HepG2 (cell line): ENCODE results near the gene TPGS1. TPM values are rescaled to one million over a fixed set of nuclear protein-coding genes. Genes with fewer than 3 reads are reported as not detected.

Experiments
- ATAC-seq: fragments of 200-7000 bp; cut with Tn5 transposase; 3 replicates; pipeline ENCODE4 v1.9.1; 2020; ENCODE audit warnings: mild to moderate bottlenecking, moderate library complexity
- BruUV-seq: library from RNA; stranded (reverse); fragments of 400-500 nt; replicated peaks from 2 replicates; lab custom pipeline; 2021; lab: Mats Ljungman, UMichigan
- CTCF ChIA-PET: fragments of 300-600 bp; formaldehyde crosslinking; extraction: SDS; loops from one replicate; lab custom pipeline; 2021; ENCODE audit warnings: low total read pairs, inconsistent platforms, low intra/inter-chr PET ratio; lab: Yijun Ruan, JAX
- POLR2A ChIA-PET: fragments of 350-600 bp; sonication (Branson Sonifier 250); formaldehyde crosslinking; loops from one replicate; lab custom pipeline; 2020; ENCODE audit warnings: antibody characterized with exemption, inconsistent platforms; lab: Yijun Ruan, JAX
- DNase-seq: peaks from one replicate; pipeline ENCODE4 v3.0.0-alpha.2; 2015; ENCODE audit warnings: low spot score
- FAIRE-seq: peaks from 3 replicates; lab custom pipeline; 2011; peaks lifted over from hg19 to GRCh38; lab: Jason Lieb, UNC
- H2AFZ ChIP-seq: one replicate; pipeline ENCODE4 v1.6.1; 2011; ENCODE audit warnings: low read length, inconsistent platforms
- H3K27ac ChIP-seq: fragments of 300-600 bp; 3 replicates; pipeline ENCODE4 v1.8.0; 2011; ENCODE audit warnings: mixed run types, mild to moderate bottlenecking, mixed read lengths, low read length, inconsistent platforms; ENCODE audit not compliant: insufficient read depth; ENCODE audit errors: extremely low read length
- H3K27me3 ChIP-seq, 2 experiments: fragments of 200-600 bp in 1 of 2; 2 replicates in 1 of 2; 3 replicates in 1 of 2; pipeline versions ENCODE4 v1.6.0 to v1.8.0; 2011; ENCODE audit warnings: low read length in 2 of 2, mild to moderate bottlenecking in 2 of 2, moderate library complexity in 2 of 2, inconsistent platforms in 1 of 2; ENCODE audit not compliant: insufficient read depth in 2 of 2, control insufficient read depth in 1 of 2
- H3K36me3 ChIP-seq, 2 experiments: fragments of 200-600 bp in 1 of 2; replicated peaks in 1 of 2; 2 replicates in 1 of 2; 3 replicates in 1 of 2; pipeline versions ENCODE4 v1.5.1 to v1.8.0; 2011; ENCODE audit warnings: low read length in 2 of 2, inconsistent platforms in 1 of 2; ENCODE audit not compliant: insufficient read depth in 2 of 2, control insufficient read depth in 1 of 2
- H3K4me1 ChIP-seq: 2 replicates; pipeline ENCODE4 v1.5.1; 2012; ENCODE audit warnings: low read length, inconsistent platforms; ENCODE audit not compliant: insufficient read depth
- H3K4me2 ChIP-seq: 2 replicates; pipeline ENCODE4 v1.6.0; 2011; ENCODE audit warnings: low read depth, low read length, inconsistent platforms
- H3K4me3 ChIP-seq, 3 experiments: fragments of 200-600 bp in 1 of 3; sonication (generic), shearing (Covaris generic) in 1 of 3; replicated peaks in 1 of 3; 2 replicates each; pipeline ENCODE4 v1.5.1; 2011 to 2016; ENCODE audit warnings: low read length in 3 of 3, inconsistent platforms in 2 of 3, low read depth in 2 of 3, mild to moderate bottlenecking in 2 of 3, control low read depth in 1 of 3, mixed read lengths in 1 of 3; ENCODE audit not compliant: insufficient read depth in 1 of 3
- H3K79me2 ChIP-seq: one replicate; pipeline ENCODE4 v1.6.1; 2011; ENCODE audit warnings: low read length, inconsistent platforms; ENCODE audit not compliant: insufficient read depth
- H3K9ac ChIP-seq: 2 replicates; pipeline ENCODE4 v1.6.0; 2011; ENCODE audit warnings: mild to moderate bottlenecking, low read depth, low read length, inconsistent platforms; ENCODE audit not compliant: insufficient read depth
- H3K9me3 ChIP-seq: 2 replicates; pipeline ENCODE4 v1.5.1; 2012; ENCODE audit warnings: mild to moderate bottlenecking, low read length
- H4K20me1 ChIP-seq: 2 replicates; pipeline ENCODE4 v1.6.0; 2011; ENCODE audit warnings: inconsistent platforms, mild to moderate bottlenecking, low read length, moderate library complexity; ENCODE audit not compliant: insufficient read depth
- ELF4 ChIP-seq: sonication (generic); formaldehyde crosslinking; IDR thresholded peaks from 2 replicates; pipeline ENCODE4 v1.5.0; 2020; ENCODE audit warnings: missing genetic modification reagents, mild to moderate bottlenecking, moderate library complexity, borderline replicate concordance
- HOXA3 ChIP-seq: sonication (generic); formaldehyde crosslinking; IDR thresholded peaks from 2 replicates; pipeline ENCODE4 v1.5.0; 2020; ENCODE audit warnings: missing genetic modification reagents
- RAD51 ChIP-seq: fragments of 450-650 bp; IDR thresholded peaks from 2 replicates; pipeline ENCODE4 v1.6.1; 2016; ENCODE audit warnings: borderline replicate concordance
- RBAK ChIP-seq: sonication (generic); formaldehyde crosslinking; IDR thresholded peaks from 2 replicates; pipeline ENCODE4 v1.5.1; 2020; ENCODE audit warnings: mild to moderate bottlenecking, missing genetic modification reagents
- SALL1 ChIP-seq: sonication (generic); formaldehyde crosslinking; IDR thresholded peaks from 2 replicates; pipeline ENCODE4 v1.8.0; 2022; ENCODE audit warnings: mild to moderate bottlenecking, missing genetic modification reagents
- TOE1 ChIP-seq: sonication (generic); formaldehyde crosslinking; IDR thresholded peaks from 2 replicates; pipeline ENCODE4 v1.4.0; 2020; ENCODE audit warnings: mild to moderate bottlenecking, missing genetic modification reagents
- ZMYM2 ChIP-seq: sonication (generic); formaldehyde crosslinking; IDR thresholded peaks from 2 replicates; pipeline ENCODE4 v1.8.0; 2022; ENCODE audit warnings: mild to moderate bottlenecking, missing genetic modification reagents
- ZNF282 ChIP-seq: fragments of 450-650 bp; IDR thresholded peaks from 2 replicates; pipeline ENCODE4 v1.6.1; 2018; ENCODE audit not compliant: partially characterized antibody
- ZNF33B ChIP-seq: sonication (generic); formaldehyde crosslinking; IDR thresholded peaks from 2 replicates; pipeline ENCODE4 v1.5.1; 2020; ENCODE audit warnings: mild to moderate bottlenecking, missing genetic modification reagents
- ZNF737 ChIP-seq: sonication (generic); formaldehyde crosslinking; IDR thresholded peaks from 2 replicates; pipeline ENCODE4 v1.5.0; 2020; ENCODE audit warnings: missing genetic modification reagents, mild to moderate bottlenecking, borderline replicate concordance
- ZSCAN29 ChIP-seq: sonication (generic); formaldehyde crosslinking; conservative IDR thresholded peaks from 2 replicates; pipeline ENCODE4 v1.4.0; 2020; ENCODE audit warnings: mild to moderate bottlenecking, missing genetic modification reagents
- WGBS: methylation state at CpG from one replicate; pipeline ENCODE4 v1.1.6; 2017; ENCODE audit warnings: low lambda C conversion rate; 5-methylcytosine and 5-hydroxymethylcytosine counted together
- in situ Hi-C: cut with HindIII; loops from 2 replicates; pipeline ENCODE4 v1.10.0; 2017; ENCODE audit warnings: low pct_unique_long_range_greater_than_20kb; ENCODE audit not compliant: extremely low pct_ligation_motif_present
- intact Hi-C: fragments of 100-400 bp; cut with micrococcal nuclease; formaldehyde crosslinking; loops from one replicate; pipeline ENCODE4 v1.10.0; 2022; ENCODE audit not compliant: unreplicated experiment
- polyA plus RNA-seq, 8 experiments: library from polyadenylated mRNA; depleted of rRNA in 3 of 8; stranded (reverse) in 7 of 8; unstranded in 1 of 8; fragments of >200 nt; fragmentation: Illumina TruSeq in 4 of 8; extraction: Trizol in 4 of 8; gene quantifications; 2 replicates each; pipeline versions ENCODE4 v1.2.1 to v1.2.3, GENCODE V29; 2011 to 2016; ENCODE audit warnings: low read depth in 4 of 8, missing spikeins in 1 of 8, mixed read lengths in 1 of 8; ENCODE audit not compliant: insufficient read depth in 1 of 8
- total RNA-seq, 5 experiments: library from RNA; depleted of rRNA; stranded (reverse); fragments of >200 nt; fragmentation: Illumina TruSeq; extraction: Trizol; gene quantifications; 2 replicates each; pipeline ENCODE4 v1.2.3, GENCODE V29; 2016; ENCODE audit warnings: low read depth in 1 of 5
- TF ChIP-seq, protein P1 (sequence below): sonication (generic); formaldehyde crosslinking; IDR thresholded peaks from 2 replicates; pipeline ENCODE4 v1.5.1; 2020; ENCODE audit warnings: missing genetic modification reagents, mild to moderate bottlenecking, borderline replicate concordance
- TF ChIP-seq, protein P2 (sequence below): sonication (generic); formaldehyde crosslinking; IDR thresholded peaks from 2 replicates; pipeline ENCODE4 v1.9.0; 2021; ENCODE audit warnings: missing genetic modification reagents, borderline replicate concordance
- TF ChIP-seq, protein P3 (sequence below), 2 experiments: sonication (generic) in 1 of 2; formaldehyde crosslinking in 1 of 2; IDR thresholded peaks; 2 replicates each; pipeline versions ENCODE4 v1.4.0 to v1.6.1; 2018 to 2020; ENCODE audit warnings: missing genetic modification reagents in 2 of 2, borderline replicate concordance in 1 of 2, low read depth in 1 of 2, mild to moderate bottlenecking in 1 of 2, missing biosample characterization in 1 of 2

Gene TPGS1
- total and polyA plus RNA-seq, 2 of the 13 experiments (the other 11 are each of a cell fraction or from before 2014, with no cell fraction given) = 1.1 to 6.2 TPM

DNA sequence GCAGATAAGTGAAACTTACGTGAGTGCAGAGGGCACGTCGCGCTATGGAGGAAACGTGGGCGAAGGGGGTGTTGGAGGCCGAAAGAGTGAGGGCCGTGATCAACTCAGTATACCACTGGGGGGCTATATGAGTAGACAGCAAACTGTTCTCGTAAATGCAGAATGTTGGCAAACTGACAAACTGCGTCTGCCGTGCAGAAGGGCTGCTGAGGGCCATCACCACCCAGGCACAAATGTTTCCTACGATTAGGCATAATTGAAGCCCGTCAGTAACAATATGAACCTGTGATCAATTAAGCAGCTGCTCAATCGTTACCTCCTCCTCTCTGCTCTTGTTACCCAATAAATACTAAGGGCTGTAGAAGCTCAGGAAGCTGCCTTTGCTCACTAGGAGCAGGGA is 28.3 kb upstream of the TPGS1 start:
- Histone ChIP-seq H3K27ac (no peak overlapping the region), H3K27me3 (peaks cover 5 to 23% of the 10 kb centered on the region in 2 experiments; a peak in 4 of 5 replicates), H4K20me1 (no peaks in the 10 kb centered on the region; the same call in 1 of the 2 replicates), H3K79me2 (no peaks in the 10 kb centered on the region), H2AFZ (no peak overlapping the region), H3K4me2 (no peak overlapping the region), H3K9ac (no peak overlapping the region), H3K4me1 (peaks cover 12% of the 10 kb centered on the region; the same call in 1 of the 2 replicates), H3K36me3 (no peaks in the 10 kb centered on the region), H3K4me3 (no peak overlapping the region), H3K9me3 (peaks cover 4% of the 10 kb centered on the region; the same call in 1 of the 2 replicates)
- FAIRE-seq (no peak), DNase-seq (no peak), ATAC-seq (no peak)
- no TSS peak for BruUV-seq
- intact Hi-C loops = no loop called here
- in situ Hi-C loops = no loop called here
- no peak for TF ChIP-seq ZSCAN29
- TF ChIP-seq, protein P1, sequence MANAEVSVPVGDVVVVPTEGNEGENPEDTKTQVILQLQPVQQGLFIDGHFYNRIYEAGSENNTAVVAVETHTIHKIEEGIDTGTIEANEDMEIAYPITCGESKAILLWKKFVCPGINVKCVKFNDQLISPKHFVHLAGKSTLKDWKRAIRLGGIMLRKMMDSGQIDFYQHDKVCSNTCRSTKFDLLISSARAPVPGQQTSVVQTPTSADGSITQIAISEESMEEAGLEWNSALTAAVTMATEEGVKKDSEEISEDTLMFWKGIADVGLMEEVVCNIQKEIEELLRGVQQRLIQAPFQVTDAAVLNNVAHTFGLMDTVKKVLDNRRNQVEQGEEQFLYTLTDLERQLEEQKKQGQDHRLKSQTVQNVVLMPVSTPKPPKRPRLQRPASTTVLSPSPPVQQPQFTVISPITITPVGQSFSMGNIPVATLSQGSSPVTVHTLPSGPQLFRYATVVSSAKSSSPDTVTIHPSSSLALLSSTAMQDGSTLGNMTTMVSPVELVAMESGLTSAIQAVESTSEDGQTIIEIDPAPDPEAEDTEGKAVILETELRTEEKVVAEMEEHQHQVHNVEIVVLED = no peak
- TF ChIP-seq ZNF737 (CRISPR knock-in tag) = no peak
- TF ChIP-seq ZNF33B (CRISPR knock-in tag) = no peak
- TF ChIP-seq RBAK = no peak
- no peak for TF ChIP-seq ZMYM2 (CRISPR knock-in tag)
- no peak for TF ChIP-seq SALL1 (CRISPR knock-in tag)
- TF ChIP-seq, protein P2, sequence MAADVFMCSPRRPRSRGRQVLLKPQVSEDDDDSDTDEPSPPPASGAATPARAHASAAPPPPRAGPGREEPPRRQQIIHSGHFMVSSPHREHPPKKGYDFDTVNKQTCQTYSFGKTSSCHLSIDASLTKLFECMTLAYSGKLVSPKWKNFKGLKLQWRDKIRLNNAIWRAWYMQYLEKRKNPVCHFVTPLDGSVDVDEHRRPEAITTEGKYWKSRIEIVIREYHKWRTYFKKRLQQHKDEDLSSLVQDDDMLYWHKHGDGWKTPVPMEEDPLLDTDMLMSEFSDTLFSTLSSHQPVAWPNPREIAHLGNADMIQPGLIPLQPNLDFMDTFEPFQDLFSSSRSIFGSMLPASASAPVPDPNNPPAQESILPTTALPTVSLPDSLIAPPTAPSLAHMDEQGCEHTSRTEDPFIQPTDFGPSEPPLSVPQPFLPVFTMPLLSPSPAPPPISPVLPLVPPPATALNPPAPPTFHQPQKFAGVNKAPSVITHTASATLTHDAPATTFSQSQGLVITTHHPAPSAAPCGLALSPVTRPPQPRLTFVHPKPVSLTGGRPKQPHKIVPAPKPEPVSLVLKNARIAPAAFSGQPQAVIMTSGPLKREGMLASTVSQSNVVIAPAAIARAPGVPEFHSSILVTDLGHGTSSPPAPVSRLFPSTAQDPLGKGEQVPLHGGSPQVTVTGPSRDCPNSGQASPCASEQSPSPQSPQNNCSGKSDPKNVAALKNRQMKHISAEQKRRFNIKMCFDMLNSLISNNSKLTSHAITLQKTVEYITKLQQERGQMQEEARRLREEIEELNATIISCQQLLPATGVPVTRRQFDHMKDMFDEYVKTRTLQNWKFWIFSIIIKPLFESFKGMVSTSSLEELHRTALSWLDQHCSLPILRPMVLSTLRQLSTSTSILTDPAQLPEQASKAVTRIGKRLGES (CRISPR knock-in tag) = no peak
- no peak for TF ChIP-seq ELF4 (CRISPR knock-in tag)
- no peak for TF ChIP-seq RAD51
- no peak for TF ChIP-seq ZNF282
- no peak for TF ChIP-seq HOXA3 (CRISPR knock-in tag)
- no peak for TF ChIP-seq TOE1 (CRISPR knock-in tag)
- TF ChIP-seq, protein P3, sequence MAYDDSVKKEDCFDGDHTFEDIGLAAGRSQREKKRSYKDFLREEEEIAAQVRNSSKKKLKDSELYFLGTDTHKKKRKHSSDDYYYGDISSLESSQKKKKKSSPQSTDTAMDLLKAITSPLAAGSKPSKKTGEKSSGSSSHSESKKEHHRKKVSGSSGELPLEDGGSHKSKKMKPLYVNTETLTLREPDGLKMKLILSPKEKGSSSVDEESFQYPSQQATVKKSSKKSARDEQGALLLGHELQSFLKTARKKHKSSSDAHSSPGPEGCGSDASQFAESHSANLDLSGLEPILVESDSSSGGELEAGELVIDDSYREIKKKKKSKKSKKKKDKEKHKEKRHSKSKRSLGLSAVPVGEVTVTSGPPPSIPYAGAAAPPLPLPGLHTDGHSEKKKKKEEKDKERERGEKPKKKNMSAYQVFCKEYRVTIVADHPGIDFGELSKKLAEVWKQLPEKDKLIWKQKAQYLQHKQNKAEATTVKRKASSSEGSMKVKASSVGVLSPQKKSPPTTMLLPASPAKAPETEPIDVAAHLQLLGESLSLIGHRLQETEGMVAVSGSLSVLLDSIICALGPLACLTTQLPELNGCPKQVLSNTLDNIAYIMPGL (CRISPR knock-in tag; IDR thresholded peaks at IDR 0.05; ENCODE audit: borderline replicate concordance in 1 of 2, low read depth in 1 of 2) = no peak
- CTCF ChIA-PET = interaction anchor here (2.6 kb wide), 1 partner anchor 95 kb away, joined by 19 read pairs; no protein-coding TSS in a partner anchor
- POLR2A ChIA-PET = no interaction called here
- WGBS = 55% methylated on average over 14 of the region's 14 CpGs
